CD4-positive, alpha-beta memory T cell (primary cell): ENCODE measurements around the gene ALKBH1. TPM values are rescaled to one million over a fixed set of nuclear protein-coding genes. Genes with fewer than 3 reads are reported as not detected.

ENCODE experiments used
- CTCF ChIA-PET: fragments of 350-600 bp; sonication (Branson Sonifier 250); formaldehyde crosslinking; loops from one replicate; lab custom pipeline; 2021; ENCODE audit warnings: inconsistent platforms; ENCODE audit not compliant: partially characterized antibody; lab: Charles Lee
- POLR2A ChIA-PET: fragments of 350-600 bp; sonication (Branson Sonifier 250); formaldehyde crosslinking; loops from one replicate; lab custom pipeline; 2021; ENCODE audit not compliant: partially characterized antibody; lab: Charles Lee
- DNase-seq, 5 donors: peaks; one replicate each; pipeline versions ENCODE4 v3.0.0 to v3.0.0-alpha.2; 2020 to 2022; ENCODE audit warnings: mixed read lengths in 1 of 5
- H3K27ac ChIP-seq: one replicate; pipeline ENCODE4 v1.7.0; 2013; ENCODE audit warnings: low read depth, low read length
- H3K27me3 ChIP-seq: 2 replicates; pipeline ENCODE4 v1.7.0; 2013; ENCODE audit warnings: mild to moderate bottlenecking, low read length, moderate library complexity; ENCODE audit not compliant: insufficient read depth
- H3K36me3 ChIP-seq: 2 replicates; pipeline ENCODE4 v1.7.0; 2013; ENCODE audit warnings: mild to moderate bottlenecking, low read length, moderate library complexity; ENCODE audit not compliant: insufficient read depth
- H3K4me1 ChIP-seq: 2 replicates; pipeline ENCODE4 v1.7.0; 2013; ENCODE audit warnings: mild to moderate bottlenecking, low read length, moderate library complexity; ENCODE audit not compliant: insufficient read depth
- H3K4me3 ChIP-seq, 2 donors: one replicate each; pipeline ENCODE4 v1.7.0; 2013; ENCODE audit warnings: low read length in 2 of 2, mild to moderate bottlenecking in 1 of 2
- H3K9me3 ChIP-seq, 2 donors: one replicate each; pipeline ENCODE4 v1.7.0; 2013; ENCODE audit warnings: low read length in 2 of 2, control low read depth in 1 of 2; ENCODE audit not compliant: control insufficient read depth in 1 of 2
- H3K27ac Mint-ChIP-seq, 7 donors: one replicate each; pipeline ENCODE4 v1.8.0; 2020 to 2021; ENCODE audit warnings: mixed read lengths in 7 of 7, mild to moderate bottlenecking in 6 of 7, inconsistent platforms in 3 of 7, moderate library complexity in 3 of 7
- H3K27me3 Mint-ChIP-seq, 2 donors: one replicate each; pipeline ENCODE4 v1.8.0; 2020 to 2021; ENCODE audit warnings: mixed read lengths in 2 of 2
- H3K36me3 Mint-ChIP-seq, 2 donors: one replicate each; pipeline ENCODE4 v1.8.0; 2020 to 2021; ENCODE audit warnings: mixed read lengths in 2 of 2, inconsistent platforms in 1 of 2, mild to moderate bottlenecking in 1 of 2
- H3K4me1 Mint-ChIP-seq, 4 donors: one replicate each; pipeline ENCODE4 v1.8.0; 2020 to 2021; ENCODE audit warnings: mixed read lengths in 4 of 4, mild to moderate bottlenecking in 1 of 4
- H3K4me3 Mint-ChIP-seq, 8 donors: one replicate each; pipeline ENCODE4 v1.8.0; 2020 to 2021; ENCODE audit warnings: mixed read lengths in 8 of 8, mild to moderate bottlenecking in 7 of 8, moderate library complexity in 6 of 8, inconsistent platforms in 3 of 8
- H3K9me3 Mint-ChIP-seq, 8 donors: one replicate each; pipeline ENCODE4 v1.8.0; 2020 to 2021; ENCODE audit warnings: mixed read lengths in 8 of 8, mild to moderate bottlenecking in 5 of 8, inconsistent platforms in 3 of 8, moderate library complexity in 1 of 8
- intact Hi-C: fragments of 100-400 bp; cut with micrococcal nuclease; formaldehyde crosslinking; loops from one replicate; pipeline ENCODE4 v1.15.1; 2023
- polyA plus RNA-seq, 2 donors: library from polyadenylated mRNA; unstranded; fragments of 300-500 nt; fragmentation: Illumina TruSeq; gene quantifications; one replicate each; pipeline ENCODE4 v1.2.3, GENCODE V29; 2021
- total RNA-seq, 2 experiments: library from RNA; stranded (reverse); gene quantifications; one replicate each; pipeline ENCODE4 v1.2.3, GENCODE V29; 2021

The ALKBH1 gene
- total and polyA plus RNA-seq, 4 experiments from 2014 or later: 5.8 to 20.1 (median 12.9) TPM

DNA sequence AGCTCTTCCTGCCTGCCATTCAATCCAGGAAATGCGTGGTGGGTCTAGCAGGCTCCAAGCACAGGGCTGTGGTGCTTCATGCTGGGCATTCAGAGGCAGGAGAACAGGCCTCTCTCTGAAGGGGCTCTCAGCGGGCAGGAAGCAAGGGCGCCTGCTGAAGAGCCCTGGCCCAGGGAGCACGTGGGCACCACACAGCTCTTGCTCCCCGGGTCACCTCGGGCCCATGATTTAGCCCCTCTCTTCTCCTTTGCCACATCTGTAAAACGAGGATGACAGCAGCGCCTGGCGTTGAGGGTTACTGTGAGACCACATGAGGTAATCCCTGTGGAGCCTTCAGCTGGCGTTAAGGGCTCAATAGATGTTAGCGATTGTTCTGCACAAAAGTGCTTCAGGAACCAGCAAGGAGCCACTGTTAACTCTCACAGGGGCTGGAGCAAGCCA, 53.8 kb downstream of the ALKBH1 start:
- no peaks in the 10 kb centered on the region for H3K36me3 Mint-ChIP-seq
- intact Hi-C loops: no loop called here
- no peaks in the 10 kb centered on the region for H3K27me3 ChIP-seq
- H3K4me3 ChIP-seq: no peak overlapping the region
- DNase-seq: no peak
- peaks cover 0 to 2% (median 0%) of the 10 kb centered on the region in 8 donors for H3K9me3 Mint-ChIP-seq
- H3K4me3 Mint-ChIP-seq: no peak overlapping the region
- peaks cover 0 to 5% (median under 1%) of the 10 kb centered on the region in 4 donors for H3K4me1 Mint-ChIP-seq
- H3K27ac Mint-ChIP-seq: peak overlapping the region in 1 of 7 donors; percentile 6
- H3K27me3 Mint-ChIP-seq: no peaks in the 10 kb centered on the region
- ChIA-PET POLR2A (no interaction called here), CTCF (interaction anchor here (0.7 kb wide), 1 partner anchor 451 kb away, joined by 3 read pairs; no protein-coding TSS in a partner anchor)
- no peaks in the 10 kb centered on the region for H3K9me3 ChIP-seq
- no peak overlapping the region for H3K27ac ChIP-seq
- H3K4me1 ChIP-seq: no peaks in the 10 kb centered on the region
- no peaks in the 10 kb centered on the region for H3K36me3 ChIP-seq

DNA sequence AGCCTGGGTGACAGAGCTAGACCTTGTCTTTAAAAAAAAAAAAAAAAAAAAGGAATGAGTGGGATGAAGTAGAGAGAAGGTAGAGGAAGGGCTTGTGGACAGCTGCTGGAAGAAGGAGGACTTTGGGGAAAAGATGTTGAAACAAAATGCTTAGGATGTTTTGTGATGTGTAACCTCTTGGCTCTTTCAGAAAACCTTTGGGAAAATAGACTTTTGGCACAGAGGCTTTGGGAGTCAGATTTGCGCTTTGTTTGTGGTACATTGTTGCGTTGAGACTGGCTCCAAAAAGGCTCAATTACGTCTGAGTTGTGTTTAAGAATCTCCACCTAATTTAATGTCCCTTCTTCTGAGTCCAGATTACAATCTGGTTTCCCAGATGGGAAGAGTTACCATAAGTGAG, 58.5 kb downstream of the ALKBH1 start:
- H3K36me3 ChIP-seq: no peaks in the 10 kb centered on the region
- no peaks in the 10 kb centered on the region for H3K4me1 ChIP-seq
- intact Hi-C loops: no loop called here
- ChIA-PET CTCF (no interaction called here), POLR2A (no interaction called here)
- H3K27me3 ChIP-seq: no peaks in the 10 kb centered on the region
- Mint-ChIP-seq H3K4me1 (peaks cover 0 to 2% (median 0%) of the 10 kb centered on the region in 4 donors), H3K27me3 (peaks cover 0 to 1% of the 10 kb centered on the region in 2 donors), H3K27ac (no peak overlapping the region), H3K4me3 (no peak overlapping the region), H3K36me3 (no peaks in the 10 kb centered on the region), H3K9me3 (peaks cover 0 to 2% (median 0%) of the 10 kb centered on the region in 8 donors)
- DNase-seq: no peak
- H3K27ac ChIP-seq: no peak overlapping the region
- H3K4me3 ChIP-seq: no peak overlapping the region
- no peaks in the 10 kb centered on the region for H3K9me3 ChIP-seq

DNA sequence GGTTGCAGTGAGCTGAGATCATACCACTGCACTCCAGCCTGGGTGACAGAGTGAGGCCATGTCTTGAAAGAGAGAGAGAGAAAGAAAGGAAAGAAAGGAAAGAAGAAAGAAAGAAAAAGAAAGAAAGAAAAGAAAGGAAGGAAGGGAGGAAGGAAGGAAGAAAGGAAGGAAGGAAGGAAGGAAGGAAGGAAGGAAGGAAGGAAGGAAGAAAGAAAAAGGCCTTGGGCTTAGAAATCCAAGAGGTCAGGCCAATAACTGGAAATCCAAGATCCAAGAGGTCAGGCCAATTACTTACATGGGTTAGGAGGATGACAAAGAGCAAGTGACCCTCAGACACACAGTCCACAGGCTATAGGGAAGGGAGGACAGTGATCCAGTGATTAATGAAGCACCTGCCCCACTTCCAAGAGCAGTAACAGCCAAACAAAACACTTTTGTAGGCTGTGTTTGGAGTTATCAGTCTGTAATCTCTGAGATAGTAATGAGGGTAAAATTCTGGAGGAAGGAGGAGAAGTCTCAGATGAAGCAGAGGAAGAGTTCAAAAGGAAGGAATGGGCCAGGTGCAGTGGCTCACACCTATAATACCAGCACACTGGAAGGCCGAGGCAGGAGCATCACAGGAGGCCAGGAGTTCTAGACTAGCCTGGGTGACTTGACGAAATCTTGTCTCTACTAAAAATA, 59.2 kb downstream of the ALKBH1 start:
- no peak overlapping the region for H3K4me3 Mint-ChIP-seq
- Histone ChIP-seq H3K9me3 (no peaks in the 10 kb centered on the region), H3K36me3 (no peaks in the 10 kb centered on the region), H3K27me3 (no peaks in the 10 kb centered on the region), H3K4me3 (no peak overlapping the region), H3K4me1 (no peaks in the 10 kb centered on the region), H3K27ac (no peak overlapping the region)
- H3K27me3 Mint-ChIP-seq: peaks cover 0 to 1% of the 10 kb centered on the region in 2 donors
- no peak for DNase-seq
- H3K36me3 Mint-ChIP-seq: no peaks in the 10 kb centered on the region
- intact Hi-C loops: no loop called here
- H3K9me3 Mint-ChIP-seq: peaks cover 0 to 2% (median 0%) of the 10 kb centered on the region in 8 donors
- POLR2A ChIA-PET: interaction anchor here (1.3 kb wide), 1 partner anchor 10 kb away, joined by 3 read pairs; no protein-coding TSS in a partner anchor
- peaks cover 0 to 2% (median 0%) of the 10 kb centered on the region in 4 donors for H3K4me1 Mint-ChIP-seq
- H3K27ac Mint-ChIP-seq: no peak overlapping the region
- CTCF ChIA-PET: no interaction called here

- peaks cover 0 to 2% (median 0%) of the 10 kb centered on the region in 4 donors for H3K4me1 Mint-ChIP-seq
- H3K27me3 ChIP-seq: no peaks in the 10 kb centered on the region
- ChIA-PET POLR2A (interaction anchor here (1.3 kb wide), 1 partner anchor 11 kb away, joined by 3 read pairs; no protein-coding TSS in a partner anchor), CTCF (no interaction called here)
- intact Hi-C loops: no loop called here
- no peaks in the 10 kb centered on the region for H3K9me3 ChIP-seq
- no peaks in the 10 kb centered on the region for H3K36me3 ChIP-seq
- H3K9me3 Mint-ChIP-seq: peaks cover 0 to 2% (median 0%) of the 10 kb centered on the region in 8 donors
- DNase-seq: no peak
- H3K27ac Mint-ChIP-seq: no peak overlapping the region
- H3K4me1 ChIP-seq: no peaks in the 10 kb centered on the region
- H3K27me3 Mint-ChIP-seq: peaks cover 0 to 1% of the 10 kb centered on the region in 2 donors
- no peak overlapping the region for H3K4me3 ChIP-seq
- H3K36me3 Mint-ChIP-seq: no peaks in the 10 kb centered on the region
- no peak overlapping the region for H3K27ac ChIP-seq
- H3K4me3 Mint-ChIP-seq: no peak overlapping the region
These were observed 60.0 kb downstream of the ALKBH1 start for GRCh38 chr14:77647853-77648252.

DNA sequence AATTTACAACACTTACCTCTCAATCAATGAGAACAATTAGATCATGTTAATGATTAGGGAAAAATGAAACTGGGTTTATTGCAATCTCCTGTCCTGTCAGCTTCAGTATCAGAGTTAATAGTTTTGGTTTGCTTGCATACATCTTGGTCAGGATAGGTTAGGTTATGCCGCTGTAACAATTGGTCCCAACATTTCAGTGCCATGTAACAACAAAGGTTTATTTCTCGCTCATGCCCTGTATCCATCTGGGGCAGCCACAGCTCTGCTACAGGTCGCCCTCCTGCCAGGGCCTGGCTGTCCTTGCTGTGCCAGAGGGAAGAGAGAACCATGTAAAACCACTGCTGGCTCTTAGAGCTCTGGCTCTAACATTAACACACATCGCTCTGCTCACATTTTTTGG, 60.9 kb downstream of the ALKBH1 start:
- H3K4me3 ChIP-seq: no peak overlapping the region
- intact Hi-C loops: no loop called here
- H3K9me3 ChIP-seq: no peaks in the 10 kb centered on the region
- ChIA-PET CTCF (interaction anchor here (0.6 kb wide), 1 partner anchor 938 kb away, joined by 3 read pairs; no protein-coding TSS in a partner anchor), POLR2A (no interaction called here)
- DNase-seq: no peak
- Mint-ChIP-seq H3K27me3 (peaks cover 0 to 1% of the 10 kb centered on the region in 2 donors), H3K27ac (no peak overlapping the region), H3K9me3 (peaks cover 0 to 2% (median 0%) of the 10 kb centered on the region in 8 donors), H3K36me3 (no peaks in the 10 kb centered on the region), H3K4me3 (no peak overlapping the region), H3K4me1 (peaks cover 3 to 7% (median 5%) of the 10 kb centered on the region in 4 donors)
- no peaks in the 10 kb centered on the region for H3K27me3 ChIP-seq
- H3K36me3 ChIP-seq: no peaks in the 10 kb centered on the region
- H3K27ac ChIP-seq: no peak overlapping the region
- H3K4me1 ChIP-seq: peaks cover 5% of the 10 kb centered on the region

GRCh38 chr14:77645520-77646230, 62.1 kb downstream of the ALKBH1 start:
- H3K27ac Mint-ChIP-seq: no peak overlapping the region

DNA sequence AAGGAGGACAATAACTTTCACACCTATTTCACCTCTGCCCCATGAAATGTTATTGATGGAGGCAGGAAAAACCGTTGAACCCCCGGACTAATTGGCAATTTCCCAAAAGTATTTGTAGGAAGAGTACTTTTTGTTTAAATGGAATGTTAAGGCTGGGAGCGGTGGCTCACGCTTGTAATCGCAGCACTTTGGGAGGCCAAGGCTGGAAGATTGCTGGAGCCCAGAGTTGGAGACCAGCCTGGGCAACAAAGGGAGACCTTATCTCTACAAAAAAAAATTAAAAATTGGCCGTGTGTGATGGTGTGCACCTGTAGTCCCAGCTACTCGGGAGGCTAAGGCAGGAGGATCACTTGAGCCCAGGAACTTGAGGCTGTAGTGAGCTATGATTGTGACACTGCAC, 65.4 kb downstream of the ALKBH1 start:
- H3K36me3 Mint-ChIP-seq: no peaks in the 10 kb centered on the region
- ChIA-PET POLR2A (interaction anchor here (1.0 to 1.1 kb wide), 2 partner anchors 50 to 61 kb away, joined by 3 read pairs; no protein-coding TSS in a partner anchor), CTCF (no interaction called here)
- peak overlapping the region; percentile 73 to 95 (median 92) for H3K27ac Mint-ChIP-seq
- H3K4me3 ChIP-seq: peak overlapping the region; percentile 57 to 59
- no peak for DNase-seq
- H3K27me3 ChIP-seq: no peaks in the 10 kb centered on the region
- H3K9me3 ChIP-seq: no peaks in the 10 kb centered on the region
- peaks cover 13% of the 10 kb centered on the region for H3K4me1 ChIP-seq
- intact Hi-C loops: no loop called here
- no peak overlapping the region for H3K27ac ChIP-seq
- H3K9me3 Mint-ChIP-seq: peaks cover 0 to 3% (median 0%) of the 10 kb centered on the region in 8 donors
- peaks cover 0 to 1% of the 10 kb centered on the region in 2 donors for H3K27me3 Mint-ChIP-seq
- peaks cover 9 to 16% (median 13%) of the 10 kb centered on the region in 4 donors for H3K4me1 Mint-ChIP-seq
- H3K4me3 Mint-ChIP-seq: peak overlapping the region; percentile 88 to 94 (median 90)
- H3K36me3 ChIP-seq: no peaks in the 10 kb centered on the region

More at GRCh38 chr14:77645520-77646230, 62.1 kb downstream of the ALKBH1 start:
- H3K4me1 ChIP-seq: peaks cover 13% of the 10 kb centered on the region
- no peak overlapping the region for H3K4me3 ChIP-seq
- no peaks in the 10 kb centered on the region for H3K9me3 ChIP-seq
- peaks cover 0 to 1% of the 10 kb centered on the region in 2 donors for H3K27me3 Mint-ChIP-seq
- intact Hi-C loops: no loop called here
- H3K36me3 ChIP-seq: no peaks in the 10 kb centered on the region
- peaks cover 0 to 2% (median 0%) of the 10 kb centered on the region in 8 donors for H3K9me3 Mint-ChIP-seq
- peaks cover 9 to 16% (median 13%) of the 10 kb centered on the region in 4 donors for H3K4me1 Mint-ChIP-seq
- no peak overlapping the region for H3K27ac ChIP-seq
- H3K36me3 Mint-ChIP-seq: no peaks in the 10 kb centered on the region
- POLR2A ChIA-PET: no interaction called here
- H3K4me3 Mint-ChIP-seq: no peak overlapping the region
- H3K27me3 ChIP-seq: no peaks in the 10 kb centered on the region
- DNase-seq: no peak
- CTCF ChIA-PET: no interaction called here
